Retina (tissue), 1 donor: ENCODE measurements around the gene FRS3.

Experiments used
- DNase-seq: peaks from one replicate; pipeline ENCODE4 v3.0.0-alpha.2; 2016

The FRS3 gene

GRCh38 chr6:41727705-41728072 lies 52.0 kb downstream of the FRS3 start:
- no peak for DNase-seq

- DNase-seq: no peak
Measured at GRCh38 chr6:41726876-41727275, 52.8 kb downstream of the FRS3 start.

GRCh38 chr6:41724586-41725501 lies 54.9 kb downstream of the FRS3 start:
- DNase-seq: no peak

GRCh38 chr6:41724228-41724580 lies 55.5 kb downstream of the FRS3 start:
- DNase-seq: no peak

- DNase-seq: no peak
Measured at GRCh38 chr6:41723530-41724227, 56.0 kb downstream of the FRS3 start.

- DNase-seq: no peak
Measured at GRCh38 chr6:41722969-41723529, 56.7 kb downstream of the FRS3 start.

- DNase-seq: no peak
Measured at GRCh38 chr6:41721414-41721813, 58.3 kb downstream of the FRS3 start.

- DNase-seq: no peak
Measured at GRCh38 chr6:41720783-41721182, 58.9 kb downstream of the FRS3 start.

- no peak for DNase-seq
Measured at GRCh38 chr6:41720262-41720620, 59.5 kb downstream of the FRS3 start.
